Brain microvascular endothelial cell (primary cell): ENCODE results near the gene KLHL22.
"Not testable (repeated sequence)": the region's sequence is repeated elsewhere in the genome, so short reads cannot be mapped to it uniquely, and the experiment has no call there.

Experiments used
- DNase-seq: peaks from one replicate; pipeline ENCODE4 v3.0.0-alpha.2; 2020
- H3K27ac ChIP-seq: fragments of 250-450 bp; sonication (Bioruptor Pico); 2 replicates; pipeline ENCODE4 v1.5.1; 2020; ENCODE audit warnings: mild to moderate bottlenecking, moderate library complexity
- H3K27me3 ChIP-seq: fragments of 250-450 bp; sonication (Bioruptor Pico); replicated peaks from 2 replicates; pipeline ENCODE4 v1.5.1; 2020; ENCODE audit warnings: mild to moderate bottlenecking
- H3K36me3 ChIP-seq: fragments of 250-450 bp; sonication (Bioruptor Pico); replicated peaks from 2 replicates; pipeline ENCODE4 v1.5.1; 2020; ENCODE audit warnings: mild to moderate bottlenecking
- H3K4me3 ChIP-seq: 2 replicates; pipeline ENCODE4 v1.5.1; 2011; ENCODE audit warnings: low read depth, mild to moderate bottlenecking, control low read depth, low read length, moderate library complexity
- in situ Hi-C: cut with HindIII; loops from 2 replicates; pipeline ENCODE4 v1.10.0; 2017; ENCODE audit warnings: low sequenced_read_pairs, low pct_ligation_motif_present
- TF ChIP-seq, protein P1 (sequence below): IDR thresholded peaks from 2 replicates; pipeline ENCODE4 v1.5.1; 2011; ENCODE audit warnings: low read depth, mild to moderate bottlenecking, moderate library complexity, low read length, control low read depth, inconsistent platforms; ENCODE audit errors: missing control alignments

KLHL22 gene

GRCh38 chr22:20507253-20508066 lies 11.9 kb upstream of the KLHL22 start, which contains the start of gene MED15:
Gene MED15 (plus strand): TSS chr22:20507610. CDS start chr22:20507679, 69 bp downstream.
- Histone ChIP-seq H3K4me3 (peak within 1 kb of the TSS; percentile 94), H3K27ac (peak within 1 kb of the TSS; percentile 99), H3K36me3 (peaks cover 4% of the 10 kb centered on the region), H3K27me3 (no peaks in the 10 kb centered on the region)
- peak; percentile 83 for DNase-seq
- TF ChIP-seq, protein P1, sequence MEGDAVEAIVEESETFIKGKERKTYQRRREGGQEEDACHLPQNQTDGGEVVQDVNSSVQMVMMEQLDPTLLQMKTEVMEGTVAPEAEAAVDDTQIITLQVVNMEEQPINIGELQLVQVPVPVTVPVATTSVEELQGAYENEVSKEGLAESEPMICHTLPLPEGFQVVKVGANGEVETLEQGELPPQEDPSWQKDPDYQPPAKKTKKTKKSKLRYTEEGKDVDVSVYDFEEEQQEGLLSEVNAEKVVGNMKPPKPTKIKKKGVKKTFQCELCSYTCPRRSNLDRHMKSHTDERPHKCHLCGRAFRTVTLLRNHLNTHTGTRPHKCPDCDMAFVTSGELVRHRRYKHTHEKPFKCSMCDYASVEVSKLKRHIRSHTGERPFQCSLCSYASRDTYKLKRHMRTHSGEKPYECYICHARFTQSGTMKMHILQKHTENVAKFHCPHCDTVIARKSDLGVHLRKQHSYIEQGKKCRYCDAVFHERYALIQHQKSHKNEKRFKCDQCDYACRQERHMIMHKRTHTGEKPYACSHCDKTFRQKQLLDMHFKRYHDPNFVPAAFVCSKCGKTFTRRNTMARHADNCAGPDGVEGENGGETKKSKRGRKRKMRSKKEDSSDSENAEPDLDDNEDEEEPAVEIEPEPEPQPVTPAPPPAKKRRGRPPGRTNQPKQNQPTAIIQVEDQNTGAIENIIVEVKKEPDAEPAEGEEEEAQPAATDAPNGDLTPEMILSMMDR: peak; percentile 1
- in situ Hi-C loops: no loop called here

DNA sequence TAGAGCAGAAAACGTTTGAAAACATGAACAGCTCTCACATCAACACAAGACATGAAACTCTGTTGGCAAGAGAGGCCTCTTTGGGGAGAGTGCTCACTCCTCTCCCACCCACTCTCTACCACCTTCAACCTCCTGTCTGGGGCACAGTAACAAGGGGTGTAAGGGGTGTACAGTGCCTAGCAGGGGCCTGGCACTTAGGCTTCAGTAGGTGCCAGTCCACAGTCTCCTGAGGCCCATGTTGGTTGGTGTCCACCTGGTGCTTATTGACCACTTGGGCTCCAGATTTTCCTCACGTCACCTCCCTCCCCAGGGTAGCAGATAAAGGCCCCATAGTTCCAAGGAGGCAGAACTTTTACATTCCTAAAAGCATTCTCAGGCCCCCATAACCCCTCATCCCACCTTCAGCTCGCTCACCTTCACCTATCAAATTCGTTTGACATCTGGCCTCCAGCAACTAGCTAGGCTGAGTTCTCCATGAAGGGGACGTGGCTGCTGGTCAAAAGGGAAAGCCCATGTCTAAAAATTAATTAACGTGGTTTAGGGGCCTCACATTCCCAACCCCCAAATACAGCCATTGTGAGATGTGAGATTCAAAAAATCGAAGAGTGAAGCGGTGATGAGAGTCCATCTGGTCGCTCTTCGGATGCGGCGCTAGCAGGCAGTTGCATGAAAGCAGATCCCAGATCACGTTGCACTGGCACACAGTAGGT lies 11.1 kb upstream of the KLHL22 start:
- no peak for DNase-seq
- in situ Hi-C loops: no loop called here
- TF ChIP-seq, protein P1: no peak
- H3K4me3 ChIP-seq: peak overlapping the region; percentile 94
- H3K27me3 ChIP-seq: no peaks in the 10 kb centered on the region
- H3K36me3 ChIP-seq: peaks cover 4% of the 10 kb centered on the region
- peak overlapping the region; percentile 99 for H3K27ac ChIP-seq

- H3K4me3 ChIP-seq, H3K36me3 ChIP-seq, in situ Hi-C loops, H3K27me3 ChIP-seq: not testable (repeated sequence)
- DNase-seq: peak; percentile 87
- peak overlapping the region; percentile 55 for H3K27ac ChIP-seq
Observed at GRCh38 chr22:20504293-20504922, 8.8 kb upstream of the KLHL22 start.

DNA sequence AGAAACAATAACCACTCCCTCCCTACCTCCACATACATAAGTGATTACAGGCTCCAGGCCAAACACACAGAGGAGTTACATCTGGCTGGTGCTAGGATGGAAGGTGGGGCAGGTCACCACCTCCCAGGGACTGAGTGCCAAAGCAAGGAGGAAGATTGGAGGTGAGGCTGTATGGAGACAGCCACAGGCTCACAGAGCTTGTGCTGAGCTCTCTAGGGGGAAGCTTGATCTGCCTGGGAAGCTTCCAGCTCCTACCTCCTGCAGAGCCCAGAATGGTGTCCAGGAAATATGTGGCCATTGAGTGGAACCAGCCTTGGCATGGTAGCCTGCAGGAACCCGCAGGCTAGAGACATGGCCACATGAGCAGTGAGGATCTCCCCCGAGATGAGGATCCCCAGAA lies 8.2 kb upstream of the KLHL22 start:
- H3K27ac ChIP-seq: peak overlapping the region; percentile 55
- in situ Hi-C loops: no loop called here

DNA sequence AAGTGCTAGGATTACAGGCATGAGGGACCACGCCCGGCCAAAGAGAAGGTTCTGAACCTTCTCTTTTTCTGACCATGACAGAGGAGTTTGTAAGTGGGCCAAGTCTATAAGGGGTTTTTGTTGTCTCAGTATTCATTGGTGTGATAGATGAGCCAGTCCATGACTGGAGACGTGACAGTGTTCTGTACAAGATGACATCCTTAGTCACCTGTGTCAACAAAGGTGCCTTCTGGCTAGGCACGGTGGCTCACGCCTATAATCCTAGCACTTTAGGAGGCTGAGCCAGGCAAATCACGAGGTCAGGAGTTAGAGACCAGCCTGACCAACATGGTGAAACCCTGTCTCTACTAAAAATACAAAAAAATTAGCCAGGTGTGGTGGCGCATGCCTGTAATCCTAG lies 4.2 kb upstream of the KLHL22 start:
- H3K27ac ChIP-seq: no peak overlapping the region
- H3K4me3 ChIP-seq: no peak overlapping the region
- TF ChIP-seq, protein P1: no peak
- DNase-seq: no peak
- in situ Hi-C loops: no loop called here
- no peaks in the 10 kb centered on the region for H3K36me3 ChIP-seq
- no peaks in the 10 kb centered on the region for H3K27me3 ChIP-seq

More for the DNA sequence above, 8.2 kb upstream of the KLHL22 start:
- Histone ChIP-seq H3K4me3 (no peak overlapping the region), H3K36me3 (peaks cover 2% of the 10 kb centered on the region), H3K27me3 (no peaks in the 10 kb centered on the region)
- TF ChIP-seq, protein P1: no peak
- no peak for DNase-seq

- no peaks in the 10 kb centered on the region for H3K36me3 ChIP-seq
- TF ChIP-seq, protein P1: no peak
- no peak for DNase-seq
- H3K27me3 ChIP-seq: no peaks in the 10 kb centered on the region
- no peak overlapping the region for H3K27ac ChIP-seq
- H3K4me3 ChIP-seq: no peak overlapping the region
- in situ Hi-C loops: no loop called here
Observed at GRCh38 chr22:20498913-20499312, 3.3 kb upstream of the KLHL22 start.
